H1 (cell line): ENCODE results near the gene OAS3. TPM values are rescaled to one million over a fixed set of nuclear protein-coding genes. Genes with fewer than 3 reads are reported as not detected.

Experiments used
- CTCF ChIA-PET: fragments of 300-600 bp; sonication (Branson Sonifier 250); formaldehyde crosslinking; loops from one replicate; lab custom pipeline; 2021; ENCODE audit not compliant: partially characterized antibody; lab: Charles Lee
- POLR2A ChIA-PET: fragments of 300-600 bp; sonication (Branson Sonifier 250); formaldehyde crosslinking; loops from one replicate; lab custom pipeline; 2021; ENCODE audit warnings: inconsistent platforms; ENCODE audit not compliant: partially characterized antibody; lab: Charles Lee
- DNase-seq, 2 experiments: peaks; one replicate each; pipeline versions ENCODE4 v3.0.0 to v3.0.0-alpha.2; 2010 to 2022; ENCODE audit warnings: low spot score in 2 of 2, low read depth in 1 of 2, mixed read lengths in 1 of 2
- FAIRE-seq: peaks from 2 replicates; lab custom pipeline; 2011; peaks lifted over from hg19 to GRCh38; lab: Jason Lieb, UNC
- H2AFZ ChIP-seq: 2 replicates; pipeline ENCODE4 v1.8.1; 2012; ENCODE audit warnings: low read length, inconsistent platforms
- H2AK5ac ChIP-seq: 2 replicates; pipeline ENCODE4 v1.6.1; 2013; ENCODE audit warnings: low read depth, low read length
- H2BK120ac ChIP-seq: replicated peaks from 2 replicates; pipeline ENCODE3; 2013; ENCODE audit warnings: low read depth, low read length, inconsistent platforms
- H2BK12ac ChIP-seq: 2 replicates; pipeline ENCODE4 v1.6.1; 2013; ENCODE audit warnings: low read depth, low read length
- H2BK15ac ChIP-seq: 2 replicates; pipeline ENCODE4 v1.6.1; 2013; ENCODE audit warnings: low read length
- H2BK20ac ChIP-seq: 2 replicates; pipeline ENCODE4 v1.6.1; 2013; ENCODE audit warnings: low read length
- H2BK5ac ChIP-seq: 2 replicates; pipeline ENCODE4 v1.6.1; 2013; ENCODE audit warnings: low read depth, low read length
- H3K14ac ChIP-seq: 2 replicates; pipeline ENCODE4 v1.6.1; 2013; ENCODE audit warnings: inconsistent platforms; ENCODE audit not compliant: insufficient read length
- H3K18ac ChIP-seq: 2 replicates; pipeline ENCODE4 v1.6.1; 2013; ENCODE audit warnings: low read length; ENCODE audit errors: extremely low read depth
- H3K23ac ChIP-seq: 2 replicates; pipeline ENCODE4 v1.6.1; 2013; ENCODE audit warnings: inconsistent platforms; ENCODE audit not compliant: insufficient read length
- H3K23me2 ChIP-seq: 2 replicates; pipeline ENCODE4 v1.6.1; 2013; ENCODE audit warnings: low read depth, low read length
- H3K27ac ChIP-seq: 2 replicates; pipeline ENCODE4 v1.6.1; 2011; ENCODE audit warnings: low read depth, low read length, inconsistent platforms
- H3K27me3 ChIP-seq, 4 experiments: replicated peaks in 1 of 4; 1 replicate in 1 of 4; 2 replicates in 3 of 4; pipeline versions ENCODE4 v1.6.1 to v1.8.1; 2011 to 2013; ENCODE audit warnings: low read length in 3 of 4, mild to moderate bottlenecking in 3 of 4, inconsistent platforms in 2 of 4, mixed read lengths in 2 of 4, moderate library complexity in 1 of 4; ENCODE audit not compliant: control insufficient read depth in 3 of 4, insufficient read depth in 3 of 4; ENCODE audit errors: extremely low read depth in 1 of 4
- H3K36me3 ChIP-seq, 4 experiments: 2 replicates each; pipeline versions ENCODE4 v1.6.1 to v1.8.1; 2011 to 2013; ENCODE audit warnings: mild to moderate bottlenecking in 4 of 4, low read length in 3 of 4, moderate library complexity in 2 of 4, control low read depth in 1 of 4, inconsistent platforms in 1 of 4; ENCODE audit not compliant: insufficient read depth in 4 of 4, control insufficient read depth in 2 of 4
- H3K4ac ChIP-seq: replicated peaks from 2 replicates; pipeline ENCODE3; 2013; ENCODE audit warnings: low read length, low read depth, mixed read lengths, inconsistent platforms; ENCODE audit not compliant: insufficient read length
- H3K4me1 ChIP-seq, 4 experiments: replicated peaks in 1 of 4; 1 replicate in 1 of 4; 2 replicates in 3 of 4; pipeline versions ENCODE4 v1.6.1 to v1.8.1; 2011 to 2013; ENCODE audit warnings: low read length in 3 of 4, inconsistent platforms in 2 of 4, mixed read lengths in 1 of 4; ENCODE audit not compliant: insufficient read depth in 4 of 4, control insufficient read depth in 3 of 4
- H3K4me2 ChIP-seq, 2 experiments: 2 replicates each; pipeline versions ENCODE4 v1.6.1 to v1.8.1; 2011 to 2013; ENCODE audit warnings: low read depth in 2 of 2, low read length in 2 of 2, control low read depth in 1 of 2, inconsistent platforms in 1 of 2, mild to moderate bottlenecking in 1 of 2; ENCODE audit not compliant: insufficient read depth in 1 of 2
- H3K4me3 ChIP-seq, 4 experiments: fragments of 200-600, 300-600 bp in 1 of 4; sonication (generic), shearing (Covaris generic), sonication (Bioruptor Twin) in 1 of 4; 2 replicates each; pipeline versions ENCODE4 v1.5.1 to v1.8.1; 2011 to 2016; ENCODE audit warnings: low read length in 4 of 4, low read depth in 3 of 4, control low read depth in 2 of 4, inconsistent platforms in 2 of 4, mild to moderate bottlenecking in 2 of 4, mixed read lengths in 1 of 4, moderate library complexity in 1 of 4; ENCODE audit not compliant: insufficient read depth in 2 of 4; ENCODE audit errors: extremely low read depth in 1 of 4
- H3K56ac ChIP-seq: replicated peaks from 2 replicates; pipeline ENCODE3; 2013; ENCODE audit warnings: low read depth, mild to moderate bottlenecking, mixed read lengths, low read length, inconsistent platforms; ENCODE audit not compliant: insufficient read length
- H3K79me1 ChIP-seq: 2 replicates; pipeline ENCODE4 v1.6.1; 2013; ENCODE audit warnings: low read depth, low read length, control low read depth
- H3K79me2 ChIP-seq, 2 experiments: 2 replicates each; pipeline versions ENCODE4 v1.6.1 to v1.8.1; 2012 to 2013; ENCODE audit warnings: low read length in 2 of 2, mild to moderate bottlenecking in 2 of 2, inconsistent platforms in 1 of 2; ENCODE audit not compliant: insufficient read depth in 2 of 2, control insufficient read depth in 1 of 2
- H3K9ac ChIP-seq, 4 experiments: replicated peaks in 1 of 4; 1 replicate in 1 of 4; 2 replicates in 3 of 4; pipeline versions ENCODE4 v1.6.1 to v1.8.1; 2011 to 2013; ENCODE audit warnings: low read depth in 3 of 4, low read length in 3 of 4, control low read depth in 2 of 4, mild to moderate bottlenecking in 2 of 4, moderate library complexity in 2 of 4, inconsistent platforms in 1 of 4; ENCODE audit errors: extremely low read depth in 1 of 4
- H3K9me3 ChIP-seq, 2 experiments: 2 replicates each; pipeline versions ENCODE4 v1.6.1 to v1.8.1; 2012 to 2013; ENCODE audit warnings: mild to moderate bottlenecking in 2 of 2, moderate library complexity in 2 of 2, control low read depth in 1 of 2, inconsistent platforms in 1 of 2, low read depth in 1 of 2, low read length in 1 of 2, mixed read lengths in 1 of 2; ENCODE audit not compliant: insufficient read depth in 2 of 2
- H4K20me1 ChIP-seq, 2 experiments: replicated peaks in 1 of 2; 2 replicates each; pipeline versions ENCODE3 to v1.8.1; 2011 to 2013; ENCODE audit warnings: inconsistent platforms in 2 of 2, low read length in 2 of 2, mild to moderate bottlenecking in 1 of 2; ENCODE audit not compliant: insufficient read depth in 2 of 2, control insufficient read depth in 1 of 2
- H4K5ac ChIP-seq: 2 replicates; pipeline ENCODE4 v1.6.1; 2013; ENCODE audit warnings: low read length, low read depth, mixed read lengths, inconsistent platforms; ENCODE audit not compliant: insufficient read length
- H4K8ac ChIP-seq: 2 replicates; pipeline ENCODE4 v1.8.0; 2013; ENCODE audit warnings: mild to moderate bottlenecking, moderate library complexity, low read length, inconsistent platforms; ENCODE audit not compliant: insufficient read depth; ENCODE audit errors: extremely low read depth
- H4K91ac ChIP-seq: replicated peaks from 2 replicates; pipeline ENCODE3; 2013; ENCODE audit warnings: low read length, mixed read lengths, inconsistent platforms; ENCODE audit not compliant: insufficient read length
- ASH2L ChIP-seq: fragments of 200-600, 300-600 bp; sonication (generic); IDR thresholded peaks from one replicate; pipeline ENCODE4 v1.7.1; 2017; ENCODE audit warnings: low read length
- CTCF ChIP-seq, 3 experiments: IDR thresholded peaks; 1 replicate in 2 of 3; 2 replicates in 1 of 3; pipeline versions ENCODE4 v1.5.1 to v1.6.1; 2011; ENCODE audit warnings: low read length in 3 of 3, mild to moderate bottlenecking in 3 of 3, inconsistent platforms in 2 of 3, low read depth in 1 of 3, moderate library complexity in 1 of 3; ENCODE audit not compliant: insufficient read depth in 1 of 3; ENCODE audit errors: control extremely low read depth in 1 of 3
- EGR1 ChIP-seq: IDR thresholded peaks from 2 replicates; pipeline ENCODE4 v1.6.1; 2011; ENCODE audit warnings: low read depth, low read length, borderline replicate concordance
- KDM1A ChIP-seq: fragments of 200-600, 300-600 bp; sonication (generic); IDR thresholded peaks from 2 replicates; pipeline ENCODE4 v1.7.1; 2016; ENCODE audit warnings: mild to moderate bottlenecking, low read length, borderline replicate concordance
- SIN3A ChIP-seq, 2 experiments: IDR thresholded peaks in 1 of 2; conservative IDR thresholded peaks in 1 of 2; 2 replicates each; pipeline ENCODE4 v1.6.1; 2011 to 2012; ENCODE audit warnings: low read length in 2 of 2, improper control_type of control experiment in 1 of 2, low read depth in 1 of 2, mild to moderate bottlenecking in 1 of 2
- TCF12 ChIP-seq: IDR thresholded peaks from 2 replicates; pipeline ENCODE4 v1.6.1; 2011; ENCODE audit warnings: low read depth, mild to moderate bottlenecking, low read length
- TEAD4 ChIP-seq: IDR thresholded peaks from 2 replicates; pipeline ENCODE4 v1.6.1; 2012; ENCODE audit warnings: low read depth, low read length, inconsistent platforms, mixed read lengths
- YY1 ChIP-seq: IDR thresholded peaks from 2 replicates; pipeline ENCODE4 v1.6.1; 2011; ENCODE audit warnings: low read depth, mild to moderate bottlenecking, low read length
- WGBS, 2 experiments: shearing (Covaris generic) in 1 of 2; methylation state at CpG; one replicate each; pipeline versions ENCODE4 v1.1.6 to v1.1.7; 2013 to 2015; ENCODE audit warnings: low lambda C conversion rate in 2 of 2, mixed read lengths in 2 of 2, inconsistent platforms in 1 of 2, low coverage in 1 of 2, missing lambda C conversion rate in 1 of 2; ENCODE audit not compliant: insufficient replicate concordance in 2 of 2, insufficient coverage in 1 of 2, insufficient read length in 1 of 2; ENCODE audit errors: extremely low coverage in 1 of 2, missing lambda C conversion rate in 1 of 2; 5-methylcytosine and 5-hydroxymethylcytosine counted together
- polyA plus RNA-seq, 7 experiments: library from polyadenylated mRNA; depleted of rRNA in 3 of 7; stranded (reverse) in 5 of 7; unstranded in 2 of 7; fragments of >200 nt in 5 of 7; fragments of 200-250 nt in 2 of 7; gene quantifications; 1 replicate in 5 of 7; 2 replicates in 1 of 7; 4 replicates in 1 of 7; pipeline versions ENCODE4 v1.2.1 to v1.2.3, GENCODE V29; 2011 to 2013; ENCODE audit warnings: missing spikeins in 2 of 7, mixed read lengths in 2 of 7
- total RNA-seq: library from RNA; stranded (reverse); fragmentation: NEBNext Ultra II Directional; extraction: Animal tissue kit (Norgen Biotek cat#: 25700); gene quantifications from 2 replicates; pipeline ENCODE4 v1.2.1, GENCODE V29; 2021

OAS3 gene
- total and polyA plus RNA-seq, 2 of the 8 experiments (the other 6 are each of a cell fraction or from before 2014, with no cell fraction given): 0.73 to 3.7 TPM

GRCh38 chr12:112900298-112901145 lies 37.8 kb upstream of the OAS3 start:
- Histone ChIP-seq H3K9ac (no peak overlapping the region), H3K79me1 (no peaks in the 10 kb centered on the region), H2AFZ (no peak overlapping the region), H3K79me2 (no peaks in the 10 kb centered on the region), H3K27ac (no peak overlapping the region), H4K20me1 (no peaks in the 10 kb centered on the region), H4K91ac (no peak overlapping the region), H3K27me3 (no peaks in the 10 kb centered on the region), H3K4ac (no peak overlapping the region), H3K36me3 (no peaks in the 10 kb centered on the region; a peak in 2 of 8 replicates), H2AK5ac (no peak overlapping the region), H3K18ac (no peak overlapping the region), H2BK5ac (no peak overlapping the region), H3K9me3 (peaks cover 5% of the 10 kb centered on the region in 2 experiments; a peak in 3 of 4 replicates), H3K23ac (no peak overlapping the region), H3K23me2 (no peaks in the 10 kb centered on the region), H4K8ac (no peak overlapping the region), H3K4me2 (no peak overlapping the region), H2BK15ac (no peak overlapping the region), H3K4me1 (no peaks in the 10 kb centered on the region), H3K4me3 (no peak overlapping the region), H4K5ac (no peak overlapping the region), H2BK120ac (no peak overlapping the region), H2BK20ac (no peak overlapping the region), H2BK12ac (no peak overlapping the region), H3K14ac (no peak overlapping the region), H3K56ac (no peak overlapping the region)
- WGBS, 2 experiments: 91% methylated on average over 9 of the region's 11 CpGs; no CpG with 5 or more reads in 1 of the 2 experiments
- POLR2A ChIA-PET: no interaction called here
- FAIRE-seq (peak; percentile 75), DNase-seq (peak; percentile 17 to 54)
- CTCF ChIA-PET: interaction anchor here (0.6 to 2.9 kb wide), 22 partner anchors 8 to 130 kb away, joined by 3 to 10 read pairs (median 4); no protein-coding TSS in a partner anchor
- TF ChIP-seq CTCF (IDR thresholded peaks at IDR 0.05; ENCODE audit: control extremely low read depth in 1 of 3, insufficient read depth in 1 of 3, low read depth in 1 of 3, low read length in 3 of 3) (peak; percentile 2 to 80 (median 80)), TCF12 (0 out of 2 replicates have a peak, but pooled peaks have one; percentile 46), YY1 (peak; percentile 58; the same call in 1 of the 2 replicates), SIN3A (conservative IDR thresholded peaks at IDR 0.05 in 1 of 2, IDR thresholded peaks at IDR 0.05 in 1 of 2; ENCODE audit: low read depth in 1 of 2, low read length in 2 of 2) (0 out of 4 replicates have a peak, but pooled peaks of 1 of the 2 experiments have one; percentile 67), EGR1 (0 out of 2 replicates have a peak, but pooled peaks have one; percentile 20), ASH2L (no peak), KDM1A (peak; percentile 15; the same call in 1 of the 2 replicates), TEAD4 (0 out of 2 replicates have a peak, but pooled peaks have one; percentile 6)
